ENCODE measurements around the gene TMEM235. TPM values are rescaled to one million over a fixed set of nuclear protein-coding genes. Genes with fewer than 3 reads are reported as not detected.
A peak's percentile ranks its signal among the peaks of the same experiment; 100 is the strongest.

TMEM235 gene
- total and polyA plus RNA-seq, 9 of the 15 experiments (the other 6 are each of a cell fraction or from before 2014, with no cell fraction given), result not detected

DNA sequence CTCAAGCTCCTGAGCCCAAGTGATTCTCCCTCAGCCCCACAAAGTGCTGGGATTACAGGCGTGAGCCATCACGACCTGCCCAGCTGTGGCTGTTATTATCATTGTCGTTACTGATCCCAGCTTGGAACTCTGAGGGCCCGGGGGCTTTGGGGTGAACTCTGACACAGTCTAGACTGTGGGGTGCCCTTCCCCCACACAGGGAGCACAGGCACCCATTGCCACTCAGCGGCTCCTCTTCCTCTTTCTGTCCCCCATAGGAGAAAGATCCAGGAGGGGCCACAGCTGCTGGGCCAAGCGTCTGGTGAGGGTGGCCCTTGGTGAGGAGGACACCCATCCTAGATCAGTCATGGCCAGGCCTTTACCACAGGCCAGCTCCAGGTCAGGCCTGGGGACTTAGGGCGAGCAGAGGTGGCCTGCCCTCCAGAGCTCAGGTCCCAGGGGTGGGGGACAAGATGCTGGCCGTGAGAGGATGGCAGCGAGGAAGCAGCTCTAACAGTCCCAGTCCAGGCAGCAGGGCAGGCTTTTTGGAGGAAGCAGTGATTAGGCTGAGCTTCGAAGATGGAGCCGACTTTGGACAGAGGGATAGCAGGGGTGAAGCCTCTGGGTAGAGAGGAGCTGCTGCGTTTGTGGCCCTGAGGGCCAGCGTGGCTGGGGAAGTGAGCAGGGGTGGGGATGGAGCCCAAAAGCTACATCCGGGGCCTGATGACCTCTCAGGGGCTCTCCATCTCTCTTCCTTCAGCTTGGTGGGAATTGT lies 24.7 kb downstream of the TMEM235 start (continued):
- TF ChIP-seq ZNF584 (CRISPR knock-in tag; IDR thresholded peaks at IDR 0.05; ENCODE audit: low read depth), result no peak
- 0 out of 2 replicates have a peak, but pooled peaks have one; percentile 32 for TF ChIP-seq ZFP1 (CRISPR knock-in tag; IDR thresholded peaks at IDR 0.05)
- TF ChIP-seq, protein P1, sequence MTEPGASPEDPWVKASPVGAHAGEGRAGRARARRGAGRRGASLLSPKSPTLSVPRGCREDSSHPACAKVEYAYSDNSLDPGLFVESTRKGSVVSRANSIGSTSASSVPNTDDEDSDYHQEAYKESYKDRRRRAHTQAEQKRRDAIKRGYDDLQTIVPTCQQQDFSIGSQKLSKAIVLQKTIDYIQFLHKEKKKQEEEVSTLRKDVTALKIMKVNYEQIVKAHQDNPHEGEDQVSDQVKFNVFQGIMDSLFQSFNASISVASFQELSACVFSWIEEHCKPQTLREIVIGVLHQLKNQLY (CRISPR knock-in tag; conservative IDR thresholded peaks at IDR 0.05), result no peak
- TF ChIP-seq, protein P2, sequence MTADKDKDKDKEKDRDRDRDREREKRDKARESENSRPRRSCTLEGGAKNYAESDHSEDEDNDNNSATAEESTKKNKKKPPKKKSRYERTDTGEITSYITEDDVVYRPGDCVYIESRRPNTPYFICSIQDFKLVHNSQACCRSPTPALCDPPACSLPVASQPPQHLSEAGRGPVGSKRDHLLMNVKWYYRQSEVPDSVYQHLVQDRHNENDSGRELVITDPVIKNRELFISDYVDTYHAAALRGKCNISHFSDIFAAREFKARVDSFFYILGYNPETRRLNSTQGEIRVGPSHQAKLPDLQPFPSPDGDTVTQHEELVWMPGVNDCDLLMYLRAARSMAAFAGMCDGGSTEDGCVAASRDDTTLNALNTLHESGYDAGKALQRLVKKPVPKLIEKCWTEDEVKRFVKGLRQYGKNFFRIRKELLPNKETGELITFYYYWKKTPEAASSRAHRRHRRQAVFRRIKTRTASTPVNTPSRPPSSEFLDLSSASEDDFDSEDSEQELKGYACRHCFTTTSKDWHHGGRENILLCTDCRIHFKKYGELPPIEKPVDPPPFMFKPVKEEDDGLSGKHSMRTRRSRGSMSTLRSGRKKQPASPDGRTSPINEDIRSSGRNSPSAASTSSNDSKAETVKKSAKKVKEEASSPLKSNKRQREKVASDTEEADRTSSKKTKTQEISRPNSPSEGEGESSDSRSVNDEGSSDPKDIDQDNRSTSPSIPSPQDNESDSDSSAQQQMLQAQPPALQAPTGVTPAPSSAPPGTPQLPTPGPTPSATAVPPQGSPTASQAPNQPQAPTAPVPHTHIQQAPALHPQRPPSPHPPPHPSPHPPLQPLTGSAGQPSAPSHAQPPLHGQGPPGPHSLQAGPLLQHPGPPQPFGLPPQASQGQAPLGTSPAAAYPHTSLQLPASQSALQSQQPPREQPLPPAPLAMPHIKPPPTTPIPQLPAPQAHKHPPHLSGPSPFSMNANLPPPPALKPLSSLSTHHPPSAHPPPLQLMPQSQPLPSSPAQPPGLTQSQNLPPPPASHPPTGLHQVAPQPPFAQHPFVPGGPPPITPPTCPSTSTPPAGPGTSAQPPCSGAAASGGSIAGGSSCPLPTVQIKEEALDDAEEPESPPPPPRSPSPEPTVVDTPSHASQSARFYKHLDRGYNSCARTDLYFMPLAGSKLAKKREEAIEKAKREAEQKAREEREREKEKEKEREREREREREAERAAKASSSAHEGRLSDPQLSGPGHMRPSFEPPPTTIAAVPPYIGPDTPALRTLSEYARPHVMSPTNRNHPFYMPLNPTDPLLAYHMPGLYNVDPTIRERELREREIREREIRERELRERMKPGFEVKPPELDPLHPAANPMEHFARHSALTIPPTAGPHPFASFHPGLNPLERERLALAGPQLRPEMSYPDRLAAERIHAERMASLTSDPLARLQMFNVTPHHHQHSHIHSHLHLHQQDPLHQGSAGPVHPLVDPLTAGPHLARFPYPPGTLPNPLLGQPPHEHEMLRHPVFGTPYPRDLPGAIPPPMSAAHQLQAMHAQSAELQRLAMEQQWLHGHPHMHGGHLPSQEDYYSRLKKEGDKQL (CRISPR knock-in tag; IDR thresholded peaks at IDR 0.05; ENCODE audit: borderline replicate concordance), result no peak
- TF ChIP-seq, protein P3, sequence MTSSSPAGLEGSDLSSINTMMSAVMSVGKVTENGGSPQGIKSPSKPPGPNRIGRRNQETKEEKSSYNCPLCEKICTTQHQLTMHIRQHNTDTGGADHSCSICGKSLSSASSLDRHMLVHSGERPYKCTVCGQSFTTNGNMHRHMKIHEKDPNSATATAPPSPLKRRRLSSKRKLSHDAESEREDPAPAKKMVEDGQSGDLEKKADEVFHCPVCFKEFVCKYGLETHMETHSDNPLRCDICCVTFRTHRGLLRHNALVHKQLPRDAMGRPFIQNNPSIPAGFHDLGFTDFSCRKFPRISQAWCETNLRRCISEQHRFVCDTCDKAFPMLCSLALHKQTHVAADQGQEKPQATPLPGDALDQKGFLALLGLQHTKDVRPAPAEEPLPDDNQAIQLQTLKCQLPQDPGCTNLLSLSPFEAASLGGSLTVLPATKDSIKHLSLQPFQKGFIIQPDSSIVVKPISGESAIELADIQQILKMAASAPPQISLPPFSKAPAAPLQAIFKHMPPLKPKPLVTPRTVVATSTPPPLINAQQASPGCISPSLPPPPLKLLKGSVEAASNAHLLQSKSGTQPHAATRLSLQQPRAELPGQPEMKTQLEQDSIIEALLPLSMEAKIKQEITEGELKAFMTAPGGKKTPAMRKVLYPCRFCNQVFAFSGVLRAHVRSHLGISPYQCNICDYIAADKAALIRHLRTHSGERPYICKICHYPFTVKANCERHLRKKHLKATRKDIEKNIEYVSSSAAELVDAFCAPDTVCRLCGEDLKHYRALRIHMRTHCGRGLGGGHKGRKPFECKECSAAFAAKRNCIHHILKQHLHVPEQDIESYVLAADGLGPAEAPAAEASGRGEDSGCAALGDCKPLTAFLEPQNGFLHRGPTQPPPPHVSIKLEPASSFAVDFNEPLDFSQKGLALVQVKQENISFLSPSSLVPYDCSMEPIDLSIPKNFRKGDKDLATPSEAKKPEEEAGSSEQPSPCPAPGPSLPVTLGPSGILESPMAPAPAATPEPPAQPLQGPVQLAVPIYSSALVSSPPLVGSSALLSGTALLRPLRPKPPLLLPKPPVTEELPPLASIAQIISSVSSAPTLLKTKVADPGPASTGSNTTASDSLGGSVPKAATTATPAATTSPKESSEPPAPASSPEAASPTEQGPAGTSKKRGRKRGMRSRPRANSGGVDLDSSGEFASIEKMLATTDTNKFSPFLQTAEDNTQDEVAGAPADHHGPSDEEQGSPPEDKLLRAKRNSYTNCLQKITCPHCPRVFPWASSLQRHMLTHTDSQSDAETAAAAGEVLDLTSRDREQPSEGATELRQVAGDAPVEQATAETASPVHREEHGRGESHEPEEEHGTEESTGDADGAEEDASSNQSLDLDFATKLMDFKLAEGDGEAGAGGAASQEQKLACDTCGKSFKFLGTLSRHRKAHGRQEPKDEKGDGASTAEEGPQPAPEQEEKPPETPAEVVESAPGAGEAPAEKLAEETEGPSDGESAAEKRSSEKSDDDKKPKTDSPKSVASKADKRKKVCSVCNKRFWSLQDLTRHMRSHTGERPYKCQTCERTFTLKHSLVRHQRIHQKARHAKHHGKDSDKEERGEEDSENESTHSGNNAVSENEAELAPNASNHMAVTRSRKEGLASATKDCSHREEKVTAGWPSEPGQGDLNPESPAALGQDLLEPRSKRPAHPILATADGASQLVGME (CRISPR knock-in tag; IDR thresholded peaks at IDR 0.05), result 0 out of 2 replicates have a peak, but pooled peaks have one; percentile 47
- TF ChIP-seq CBFA2T3 (IDR thresholded peaks at IDR 0.05), result no peak; the same call in 1 of the 2 replicates
- TF ChIP-seq, protein P4, sequence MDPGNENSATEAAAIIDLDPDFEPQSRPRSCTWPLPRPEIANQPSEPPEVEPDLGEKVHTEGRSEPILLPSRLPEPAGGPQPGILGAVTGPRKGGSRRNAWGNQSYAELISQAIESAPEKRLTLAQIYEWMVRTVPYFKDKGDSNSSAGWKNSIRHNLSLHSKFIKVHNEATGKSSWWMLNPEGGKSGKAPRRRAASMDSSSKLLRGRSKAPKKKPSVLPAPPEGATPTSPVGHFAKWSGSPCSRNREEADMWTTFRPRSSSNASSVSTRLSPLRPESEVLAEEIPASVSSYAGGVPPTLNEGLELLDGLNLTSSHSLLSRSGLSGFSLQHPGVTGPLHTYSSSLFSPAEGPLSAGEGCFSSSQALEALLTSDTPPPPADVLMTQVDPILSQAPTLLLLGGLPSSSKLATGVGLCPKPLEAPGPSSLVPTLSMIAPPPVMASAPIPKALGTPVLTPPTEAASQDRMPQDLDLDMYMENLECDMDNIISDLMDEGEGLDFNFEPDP (CRISPR knock-in tag; IDR thresholded peaks at IDR 0.05), result no peak
- no peak for TF ChIP-seq GABPB2 (CRISPR knock-in tag; conservative IDR thresholded peaks at IDR 0.05)
- TF ChIP-seq ZC3H11A (IDR thresholded peaks at IDR 0.05; ENCODE audit: low read depth, low read length), result no peak
- no peak for TF ChIP-seq CC2D1A (IDR thresholded peaks at IDR 0.05)
- TF ChIP-seq ZNF212 (CRISPR knock-in tag; IDR thresholded peaks at IDR 0.05), result no peak
